ENCODE results near the gene ADGRB2.

GRCh38 chr1:31800674-31800967 is 36.5 kb upstream of the ADGRB2 start:
- TF ChIP-seq CTCF (conservative IDR thresholded peaks at IDR 0.05; ENCODE audit: low read length) (no peak), EZH2phosphoT487 (IDR thresholded peaks at IDR 0.05; ENCODE audit: borderline replicate concordance, low read depth, low read length) (no peak)

Data from OCI-LY7 (cell line).